WI38 (cell line): Measurements from ENCODE around the gene KLRG1.

Source experiments
- H3K4me3 ChIP-seq: 2 replicates; pipeline ENCODE4 v1.5.1; 2011; ENCODE audit warnings: low read depth, mild to moderate bottlenecking, control low read depth, low read length
- TF ChIP-seq, protein P1 (sequence below): IDR thresholded peaks from 2 replicates; pipeline ENCODE4 v1.5.1; 2012; ENCODE audit warnings: low read depth, mild to moderate bottlenecking, control low read depth, low read length

Gene KLRG1

DNA sequence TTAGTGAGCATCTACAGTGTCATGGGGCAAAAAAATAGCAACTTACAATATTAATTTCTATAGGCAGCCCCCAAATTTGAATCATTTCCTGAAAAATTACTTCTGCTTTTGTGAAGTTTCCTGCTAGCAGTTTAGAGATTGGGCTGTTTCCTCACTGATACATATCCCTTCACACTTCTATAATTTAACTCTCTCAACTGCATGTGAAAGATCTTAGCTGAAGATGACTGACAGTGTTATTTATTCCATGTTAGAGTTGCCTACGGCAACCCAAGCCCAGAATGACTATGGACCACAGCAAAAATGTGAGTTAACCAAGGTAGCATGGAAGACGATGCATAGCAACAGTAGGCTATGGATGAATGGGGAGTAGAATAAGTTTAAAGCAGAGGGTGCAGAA lies at the start of gene KLRG1:
TSS of gene KLRG1 (plus strand) at position 134 of the 400 bp plus-strand sequence. CDS start at position 224, 90 bp downstream.
- no peak within 1 kb of the TSS for H3K4me3 ChIP-seq
- TF ChIP-seq, protein P1, sequence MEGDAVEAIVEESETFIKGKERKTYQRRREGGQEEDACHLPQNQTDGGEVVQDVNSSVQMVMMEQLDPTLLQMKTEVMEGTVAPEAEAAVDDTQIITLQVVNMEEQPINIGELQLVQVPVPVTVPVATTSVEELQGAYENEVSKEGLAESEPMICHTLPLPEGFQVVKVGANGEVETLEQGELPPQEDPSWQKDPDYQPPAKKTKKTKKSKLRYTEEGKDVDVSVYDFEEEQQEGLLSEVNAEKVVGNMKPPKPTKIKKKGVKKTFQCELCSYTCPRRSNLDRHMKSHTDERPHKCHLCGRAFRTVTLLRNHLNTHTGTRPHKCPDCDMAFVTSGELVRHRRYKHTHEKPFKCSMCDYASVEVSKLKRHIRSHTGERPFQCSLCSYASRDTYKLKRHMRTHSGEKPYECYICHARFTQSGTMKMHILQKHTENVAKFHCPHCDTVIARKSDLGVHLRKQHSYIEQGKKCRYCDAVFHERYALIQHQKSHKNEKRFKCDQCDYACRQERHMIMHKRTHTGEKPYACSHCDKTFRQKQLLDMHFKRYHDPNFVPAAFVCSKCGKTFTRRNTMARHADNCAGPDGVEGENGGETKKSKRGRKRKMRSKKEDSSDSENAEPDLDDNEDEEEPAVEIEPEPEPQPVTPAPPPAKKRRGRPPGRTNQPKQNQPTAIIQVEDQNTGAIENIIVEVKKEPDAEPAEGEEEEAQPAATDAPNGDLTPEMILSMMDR: no peak

GRCh38 chr12:8941691-8942478 lies 47.5 kb upstream of the KLRG1 start:
- H3K4me3 ChIP-seq: no peak overlapping the region
- TF ChIP-seq, protein P1: no peak

DNA sequence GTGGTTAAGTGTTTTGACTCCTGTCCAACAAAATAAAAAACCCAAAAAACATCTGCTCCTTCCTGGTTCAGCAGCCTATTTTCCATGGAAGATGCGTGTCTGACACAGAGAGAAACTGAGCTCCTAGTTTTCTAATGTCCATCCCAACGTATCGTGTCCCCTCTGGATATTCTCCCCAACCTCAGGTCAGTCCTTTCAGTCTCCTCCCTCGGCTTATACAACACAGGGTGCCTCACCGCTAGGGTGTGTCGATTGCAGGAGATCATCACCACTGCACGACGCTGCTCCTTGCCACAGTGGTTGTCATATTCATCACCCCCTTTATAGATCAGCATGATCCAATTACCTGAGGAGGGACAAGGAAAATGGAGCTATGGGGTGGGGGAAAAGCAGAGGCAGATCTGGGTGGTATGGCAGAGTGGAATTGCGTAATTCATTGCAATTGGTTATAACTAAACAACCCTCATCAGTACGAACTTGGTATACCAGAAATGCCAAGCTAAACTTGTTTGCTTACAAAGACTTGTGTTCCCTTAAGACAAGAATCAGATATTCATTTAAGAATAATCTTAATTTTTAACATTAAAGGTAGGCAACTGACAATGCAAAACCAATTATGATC lies 45.7 kb upstream of the KLRG1 start:
- no peak overlapping the region for H3K4me3 ChIP-seq
- TF ChIP-seq, protein P1: no peak

GRCh38 chr12:8946733-8947132 lies 42.6 kb upstream of the KLRG1 start:
- TF ChIP-seq, protein P1: no peak
- no peak overlapping the region for H3K4me3 ChIP-seq

GRCh38 chr12:8947737-8948136 lies 41.6 kb upstream of the KLRG1 start:
- TF ChIP-seq, protein P1: no peak
- peak overlapping the region; percentile 97 for H3K4me3 ChIP-seq

DNA sequence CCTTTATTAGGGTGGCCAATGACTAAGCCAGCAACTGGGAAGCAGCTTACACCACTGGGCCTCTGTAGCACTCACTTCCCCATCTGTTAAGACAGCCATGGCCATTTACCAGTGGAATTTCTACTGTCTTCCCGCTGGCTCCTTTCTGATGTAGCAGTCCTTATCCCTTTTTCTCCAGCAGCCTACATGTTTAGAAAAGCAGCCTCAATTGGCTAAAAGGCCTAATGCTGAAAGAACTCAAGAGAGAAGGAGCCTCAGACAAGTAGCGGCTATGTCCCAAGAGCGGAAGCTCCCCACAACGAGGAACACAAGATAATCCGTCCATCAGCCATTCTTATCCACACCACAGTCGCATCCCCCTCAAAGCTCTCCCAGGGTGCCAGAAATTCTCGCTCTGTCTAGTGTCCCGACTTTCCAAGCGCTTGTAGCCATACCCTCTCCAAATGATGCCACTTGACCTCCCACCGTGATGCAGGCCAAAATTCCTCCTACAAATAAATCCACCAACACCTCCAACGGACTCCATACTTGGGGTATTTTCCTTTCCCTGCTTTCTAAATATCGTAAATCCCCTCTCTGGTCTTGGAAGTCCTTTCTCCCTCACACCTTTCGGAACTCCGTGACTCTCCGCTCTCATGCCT lies 40.5 kb upstream of the KLRG1 start:
- TF ChIP-seq, protein P1: no peak
- H3K4me3 ChIP-seq: peak overlapping the region; percentile 97
